Measurements from ENCODE around the gene DLG5. TPM values are rescaled to one million over a fixed set of nuclear protein-coding genes. Genes with fewer than 3 reads are reported as not detected.

DLG5 gene
- total and polyA plus RNA-seq, 9 of the 15 experiments (the other 6 are each of a cell fraction or from before 2014, with no cell fraction given) = 1.4 to 26.8 (median 11.2) TPM

- POLR2A ChIA-PET = interaction anchor here (0.6 to 1.6 kb wide), 4 partner anchors 10 to 1331 kb away, joined by 3 to 4 read pairs (median 3); no protein-coding TSS in a partner anchor
- no TSS peak for BruUV-seq (replicated peaks)
- H3K27me3 ChIP-seq (ENCODE audit: control insufficient read depth in 2 of 2, insufficient read depth in 2 of 2, low read length in 2 of 2) = no peaks in the 10 kb centered on the region
These were observed 100.6 kb downstream of the DLG5 start for GRCh38 chr10:77825965-77826364.

More at GRCh38 chr10:77825965-77826364, 100.6 kb downstream of the DLG5 start:
- TF ChIP-seq CGGBP1 (CRISPR knock-in tag; IDR thresholded peaks at IDR 0.05) (no peak), ZNF449 (CRISPR knock-in tag; IDR thresholded peaks at IDR 0.05) (no peak), ZNF507 (tag; conservative IDR thresholded peaks at IDR 0.05) (no peak)
- DNase-seq (ENCODE audit: extremely low read depth in 1 of 4, low spot score in 3 of 4) = no peak
- in situ Hi-C loops (cut with MboI) (no loop called here), intact Hi-C loops (cut with micrococcal nuclease) (no loop called here)
- H3K79me2 ChIP-seq (ENCODE audit: control insufficient read depth, insufficient read depth, low read length) = no peaks in the 10 kb centered on the region
- H4K20me1 ChIP-seq (replicated peaks; ENCODE audit: control insufficient read depth, insufficient read depth, low read length) = no peaks in the 10 kb centered on the region
- H2AFZ ChIP-seq (ENCODE audit: low read depth, low read length) = no peak overlapping the region
- H3K9me3 ChIP-seq (replicated peaks; ENCODE audit: control insufficient read depth, insufficient read depth, low read depth, low read length) = no peaks in the 10 kb centered on the region
- peaks cover 2% of the 10 kb centered on the region for H3K9me1 ChIP-seq (ENCODE audit: control insufficient read depth, insufficient read depth, low read length)
- FAIRE-seq = no peak
- no peak overlapping the region for H3K4me2 ChIP-seq (ENCODE audit: insufficient read depth, low read length)
- WGBS (ENCODE audit: insufficient coverage, low coverage, missing lambda C conversion rate) = 93% methylated on average over 5 of the region's 5 CpGs
- no peak for ATAC-seq
- CTCF ChIA-PET (ENCODE audit: low intra/inter-chr PET ratio) = no interaction called here
- H3K4me1 ChIP-seq (replicated peaks in 1 of 2; ENCODE audit: control insufficient read depth in 2 of 2, insufficient read depth in 2 of 2, low read length in 2 of 2) = peaks cover 4 to 6% of the 10 kb centered on the region in 2 experiments; a peak in 2 of 5 replicates
- no peak overlapping the region for H3K9ac ChIP-seq (ENCODE audit: insufficient read depth in 1 of 2, low read depth in 2 of 2, low read length in 2 of 2)
- H3K36me3 ChIP-seq (ENCODE audit: control insufficient read depth, insufficient read depth, low read length) = peaks cover 62% of the 10 kb centered on the region; the same call in 2 of the 3 replicates
- H3K4me3 ChIP-seq = no peak overlapping the region
- no peak overlapping the region for H3K27ac ChIP-seq (ENCODE audit: extremely low read depth, low read depth, low read length)
